SIG-M5 (cell line): ENCODE measurements around the gene PGBD5.
"Not testable (repeated sequence)": the region's sequence is repeated elsewhere in the genome, so short reads cannot be mapped to it uniquely, and the experiment has no call there.

Experiments used
- DNase-seq: peaks from one replicate; lab custom pipeline; 2025; lab: John Stamatoyannopoulos, UW

Gene PGBD5, protein sequence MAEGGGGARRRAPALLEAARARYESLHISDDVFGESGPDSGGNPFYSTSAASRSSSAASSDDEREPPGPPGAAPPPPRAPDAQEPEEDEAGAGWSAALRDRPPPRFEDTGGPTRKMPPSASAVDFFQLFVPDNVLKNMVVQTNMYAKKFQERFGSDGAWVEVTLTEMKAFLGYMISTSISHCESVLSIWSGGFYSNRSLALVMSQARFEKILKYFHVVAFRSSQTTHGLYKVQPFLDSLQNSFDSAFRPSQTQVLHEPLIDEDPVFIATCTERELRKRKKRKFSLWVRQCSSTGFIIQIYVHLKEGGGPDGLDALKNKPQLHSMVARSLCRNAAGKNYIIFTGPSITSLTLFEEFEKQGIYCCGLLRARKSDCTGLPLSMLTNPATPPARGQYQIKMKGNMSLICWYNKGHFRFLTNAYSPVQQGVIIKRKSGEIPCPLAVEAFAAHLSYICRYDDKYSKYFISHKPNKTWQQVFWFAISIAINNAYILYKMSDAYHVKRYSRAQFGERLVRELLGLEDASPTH

DNA sequence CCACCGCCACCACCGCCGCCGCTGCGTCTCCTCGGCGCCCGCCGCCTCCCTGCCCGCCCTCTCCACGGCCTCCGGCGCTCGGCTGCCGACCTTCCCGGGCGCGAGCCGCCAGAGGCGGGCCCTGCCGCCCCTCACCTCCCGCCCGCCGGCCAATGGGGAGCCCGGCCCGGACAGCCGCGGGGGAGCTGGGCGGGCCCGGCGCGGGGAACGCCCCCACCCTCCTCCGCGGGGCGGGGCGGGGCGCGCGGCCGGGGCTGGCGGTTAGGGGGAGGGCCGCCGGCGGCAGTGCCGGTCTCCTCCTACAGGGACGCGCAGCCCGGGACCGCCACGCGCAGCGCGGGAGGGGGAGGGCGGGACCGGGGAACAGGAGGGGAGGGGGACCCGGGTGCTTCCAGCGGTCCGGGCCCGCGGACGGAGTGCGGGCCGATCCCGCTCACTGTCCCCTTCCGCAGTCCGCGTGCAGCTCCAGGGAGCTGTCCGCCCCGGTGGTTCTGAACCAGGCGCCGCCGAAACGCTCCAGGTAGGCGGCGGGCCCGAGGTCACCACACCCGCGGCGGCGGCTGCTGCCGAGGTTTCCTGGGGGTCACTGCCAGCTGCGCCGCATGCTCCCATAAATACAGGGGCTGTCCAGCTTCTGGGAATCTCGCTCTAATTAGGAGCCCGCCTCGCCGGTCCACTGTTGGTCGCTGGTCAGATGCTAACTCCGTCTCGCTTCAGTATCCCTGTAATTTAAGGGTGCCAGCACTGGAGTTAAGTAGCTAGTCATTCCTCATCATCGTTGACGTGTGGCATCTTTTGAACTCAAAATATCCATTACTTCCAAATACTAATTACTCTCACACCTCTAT, at the start of gene PGBD5:
Gene PGBD5 (minus strand): TSS at position 87 of the 848 bp plus-strand sequence. CDS start 404 bp downstream, outside the sequence.
- DNase-seq: no peak

DNA sequence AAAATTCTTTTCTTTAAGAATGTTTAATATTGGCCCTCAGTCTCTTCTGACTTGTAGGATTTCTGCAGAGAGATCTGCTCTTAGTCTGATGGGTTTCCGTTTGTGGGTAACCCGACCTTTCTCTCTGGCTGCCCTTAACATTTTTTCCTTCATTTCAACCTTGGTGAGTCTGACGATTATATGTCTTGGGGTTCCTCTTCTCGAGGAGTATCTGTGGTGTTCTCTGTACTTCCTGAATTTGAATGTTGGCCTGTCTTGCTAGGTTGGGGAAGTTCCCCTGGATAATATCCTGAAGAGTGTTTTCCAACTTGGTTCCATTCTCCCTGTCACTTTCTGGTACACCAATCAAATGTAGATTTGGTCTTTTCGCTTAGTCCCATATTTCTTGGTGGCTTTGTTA, 48.8 kb upstream of the PGBD5 start:
- not testable (repeated sequence) for DNase-seq

DNA sequence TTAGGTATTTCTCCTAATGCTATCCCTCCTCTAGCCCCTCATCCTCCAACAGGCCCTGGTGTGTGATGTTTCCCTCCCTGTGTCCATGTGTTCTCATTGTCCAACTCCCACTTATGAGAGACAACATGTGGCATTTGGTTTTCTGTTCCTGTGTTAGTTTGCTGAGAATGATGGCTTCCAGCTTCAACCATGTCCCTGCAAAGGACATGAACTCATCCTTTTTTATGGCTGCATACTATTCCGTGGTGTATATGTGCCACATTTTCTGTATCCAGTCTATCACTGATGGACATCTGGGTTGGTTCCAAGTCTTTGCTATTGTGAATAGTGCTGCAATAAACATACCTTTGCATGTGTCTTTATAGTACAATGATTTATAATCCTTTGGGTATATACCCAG, 44.6 kb upstream of the PGBD5 start:
- DNase-seq: not testable (repeated sequence)

DNA sequence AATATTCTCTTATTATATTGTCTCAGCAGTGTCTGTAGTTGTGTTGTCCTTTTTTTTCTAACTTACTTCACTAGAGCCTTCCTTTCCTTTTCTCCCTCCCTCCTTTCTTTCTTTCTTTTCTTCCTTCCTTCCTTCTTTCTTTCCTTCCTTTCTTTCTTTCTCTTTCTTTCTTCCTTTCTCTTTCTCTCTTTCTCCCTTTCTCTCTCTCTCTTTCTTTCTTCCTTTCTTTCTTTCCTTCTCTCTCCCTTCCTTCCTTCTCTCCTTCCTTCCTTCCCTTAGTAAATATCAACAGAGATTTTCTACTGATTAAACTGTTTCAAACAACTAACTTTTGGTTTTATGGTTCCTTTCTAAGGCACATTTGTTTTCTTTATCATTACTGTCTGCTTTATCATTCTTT, 43.1 kb upstream of the PGBD5 start:
- DNase-seq: no peak

DNA sequence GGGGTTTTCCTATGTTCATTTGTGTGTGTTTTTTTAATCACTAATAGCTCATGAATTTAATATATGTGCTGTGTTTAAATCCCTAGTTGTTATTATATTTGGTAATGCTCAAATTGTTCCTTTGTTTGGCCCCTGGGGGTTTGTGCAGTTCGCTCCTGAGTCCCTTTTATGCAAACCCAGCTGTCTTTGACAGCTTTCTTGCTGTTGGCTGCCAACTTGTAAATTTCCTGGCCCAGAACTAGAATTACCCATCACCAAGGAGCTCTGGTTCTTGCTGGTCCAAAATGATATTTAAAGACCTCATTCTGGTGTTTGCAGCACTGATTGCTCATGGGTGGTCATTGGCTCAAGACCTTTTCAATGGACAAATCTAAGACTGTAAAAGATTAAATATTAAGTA, 39.6 kb upstream of the PGBD5 start:
- DNase-seq: no peak

DNA sequence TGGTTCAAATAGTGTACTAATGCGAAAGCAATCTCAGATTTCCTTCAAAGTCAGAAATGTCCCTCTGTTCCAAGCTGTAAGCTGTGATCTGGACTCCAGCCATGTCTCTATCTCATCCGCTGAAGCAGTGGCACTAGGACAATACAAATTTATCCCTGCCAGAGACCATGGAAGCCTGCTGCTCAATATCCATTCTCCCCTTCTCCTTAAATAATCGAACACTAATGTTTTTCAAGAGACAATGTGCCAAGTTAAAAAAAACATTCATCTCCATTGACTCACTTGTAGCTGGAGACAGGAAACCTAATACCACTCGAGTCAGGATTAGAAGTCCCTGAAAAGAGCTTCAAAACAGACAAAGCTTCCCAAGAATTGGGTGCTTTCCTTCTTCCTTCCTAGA, 38.5 kb upstream of the PGBD5 start:
- DNase-seq: no peak

DNA sequence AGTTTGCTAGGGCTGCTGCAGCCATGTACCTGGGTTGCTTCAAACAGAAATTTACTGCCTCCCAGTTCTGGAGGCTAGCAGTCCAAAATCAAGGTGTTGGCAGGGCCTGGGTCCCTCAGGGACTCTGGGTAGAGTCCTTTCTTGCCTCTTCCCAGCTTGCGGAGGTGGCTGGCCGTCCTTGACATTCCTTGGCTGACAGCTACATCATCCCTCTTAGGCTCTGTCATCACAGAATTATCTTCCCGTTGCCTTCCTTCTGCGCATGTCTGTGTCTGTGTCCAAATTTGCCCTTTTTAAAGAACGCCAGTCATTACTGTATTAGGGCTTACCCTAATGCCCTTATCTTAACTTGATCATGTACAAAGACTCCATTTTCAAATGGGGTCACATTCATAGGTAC, 37.6 kb upstream of the PGBD5 start:
- no peak for DNase-seq

DNA sequence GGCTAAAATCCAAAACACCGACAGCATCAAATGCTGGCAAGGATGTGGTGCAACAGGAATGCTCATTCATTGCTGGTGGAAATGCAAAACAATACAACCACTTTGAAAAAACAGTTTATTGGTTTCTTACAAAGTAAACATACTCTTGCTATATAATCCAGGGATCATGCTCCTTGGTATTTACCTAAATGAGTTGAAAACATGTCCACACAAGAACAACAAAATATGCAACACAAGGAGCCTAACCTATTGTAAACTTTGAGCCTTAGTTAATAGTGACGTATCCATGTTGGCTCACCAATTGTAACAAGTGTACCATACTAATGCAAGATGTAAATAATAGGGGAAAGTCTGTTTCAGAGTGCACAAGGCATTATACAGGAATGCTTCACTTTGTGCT, 37.2 kb upstream of the PGBD5 start:
- no peak for DNase-seq

DNA sequence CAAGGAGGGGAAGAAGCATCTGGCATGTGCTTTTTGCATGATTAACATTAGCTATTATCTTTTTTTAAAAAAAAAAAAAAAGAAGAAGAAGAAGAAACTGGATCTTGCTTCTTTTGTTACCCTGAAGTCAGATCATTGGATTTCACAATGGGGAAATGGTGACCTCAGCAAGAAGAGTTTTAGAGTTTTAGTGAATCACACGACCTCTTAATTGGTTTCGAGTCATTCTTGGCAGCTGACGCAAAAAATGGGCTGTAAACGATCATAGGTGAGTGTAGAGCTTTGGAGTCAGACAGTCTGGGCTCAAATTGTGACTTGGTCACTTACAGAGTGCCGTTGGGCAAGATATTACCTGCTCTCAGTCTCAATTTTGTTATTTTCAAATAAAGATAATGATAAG, 33.3 kb upstream of the PGBD5 start:
- no peak for DNase-seq

DNA sequence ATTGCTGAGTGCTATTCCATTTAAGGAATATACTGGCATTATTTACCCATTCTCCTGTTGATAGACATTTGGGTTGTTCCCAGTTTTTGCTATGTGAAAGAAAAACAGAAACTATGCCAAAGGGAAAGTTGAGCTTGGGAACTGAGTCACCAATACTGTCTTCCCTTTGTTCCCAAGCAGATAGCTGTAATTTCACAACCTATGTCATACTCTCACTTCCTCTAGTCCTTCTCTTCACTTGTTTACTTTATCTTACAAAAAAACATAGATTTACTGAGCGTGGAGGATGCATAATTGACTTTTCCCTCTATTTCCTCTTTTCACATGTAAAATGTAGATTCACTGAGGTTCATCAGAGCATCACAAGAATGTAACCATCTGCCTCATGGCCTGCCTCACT, 32.4 kb upstream of the PGBD5 start:
- DNase-seq: peak; percentile 16

DNA sequence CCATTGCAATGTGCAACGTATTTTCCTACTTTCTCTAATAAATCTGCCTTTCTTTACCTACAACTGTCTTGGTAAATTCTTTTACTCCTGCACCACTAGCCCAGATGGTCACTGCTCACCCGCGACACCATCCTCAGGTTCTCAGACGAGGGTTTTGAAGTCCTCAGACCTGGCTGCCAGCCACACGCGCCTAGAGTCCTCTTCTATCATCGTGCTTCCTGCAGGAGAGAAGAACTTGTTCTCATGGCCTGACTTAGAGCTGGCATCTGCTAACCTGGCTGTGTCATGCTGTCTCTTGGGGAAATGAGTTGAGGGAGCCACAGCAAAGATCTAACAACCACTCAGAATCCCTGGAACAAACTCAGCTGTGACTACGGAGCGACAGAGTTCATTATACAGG, 30.3 kb upstream of the PGBD5 start:
- no peak for DNase-seq

DNA sequence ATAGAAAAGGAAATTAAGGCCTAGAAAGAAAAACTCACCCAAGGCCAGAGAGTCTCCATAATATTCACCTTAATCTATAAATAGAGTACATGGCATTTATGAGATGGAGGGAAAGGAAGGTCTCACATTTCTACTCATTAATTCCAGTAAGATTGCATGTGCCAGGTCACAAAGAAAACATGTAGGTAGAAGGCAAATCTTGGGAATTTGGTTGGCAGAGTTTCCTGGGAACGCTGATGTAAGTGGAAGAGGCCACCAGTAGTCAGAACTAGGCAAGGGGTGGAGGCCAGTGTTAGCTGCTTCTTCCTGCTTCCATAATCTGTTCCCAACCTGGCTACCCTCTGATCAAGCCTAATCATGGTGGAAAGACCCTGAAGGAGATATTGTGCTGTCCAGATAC, 29.2 kb upstream of the PGBD5 start:
- DNase-seq: no peak

DNA sequence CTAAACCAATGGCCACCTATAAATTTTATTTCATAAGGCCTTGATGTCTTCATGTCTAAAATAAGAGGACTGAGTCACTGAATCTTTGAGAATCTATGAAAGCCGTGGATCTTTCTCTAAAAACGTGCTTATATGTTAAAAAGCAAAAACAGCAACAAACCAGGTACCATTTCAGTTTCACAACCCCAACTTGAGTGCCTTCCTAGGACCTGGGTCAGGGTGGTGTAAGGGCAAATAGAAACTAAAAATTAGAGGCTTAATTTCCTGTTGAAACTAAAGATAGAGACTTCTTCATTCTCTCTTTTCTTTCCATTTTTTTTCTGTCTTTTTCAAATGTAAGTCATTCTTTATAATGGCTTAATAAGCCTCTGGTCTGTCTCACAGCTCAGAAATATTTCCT, 27.2 kb upstream of the PGBD5 start:
- no peak for DNase-seq

DNA sequence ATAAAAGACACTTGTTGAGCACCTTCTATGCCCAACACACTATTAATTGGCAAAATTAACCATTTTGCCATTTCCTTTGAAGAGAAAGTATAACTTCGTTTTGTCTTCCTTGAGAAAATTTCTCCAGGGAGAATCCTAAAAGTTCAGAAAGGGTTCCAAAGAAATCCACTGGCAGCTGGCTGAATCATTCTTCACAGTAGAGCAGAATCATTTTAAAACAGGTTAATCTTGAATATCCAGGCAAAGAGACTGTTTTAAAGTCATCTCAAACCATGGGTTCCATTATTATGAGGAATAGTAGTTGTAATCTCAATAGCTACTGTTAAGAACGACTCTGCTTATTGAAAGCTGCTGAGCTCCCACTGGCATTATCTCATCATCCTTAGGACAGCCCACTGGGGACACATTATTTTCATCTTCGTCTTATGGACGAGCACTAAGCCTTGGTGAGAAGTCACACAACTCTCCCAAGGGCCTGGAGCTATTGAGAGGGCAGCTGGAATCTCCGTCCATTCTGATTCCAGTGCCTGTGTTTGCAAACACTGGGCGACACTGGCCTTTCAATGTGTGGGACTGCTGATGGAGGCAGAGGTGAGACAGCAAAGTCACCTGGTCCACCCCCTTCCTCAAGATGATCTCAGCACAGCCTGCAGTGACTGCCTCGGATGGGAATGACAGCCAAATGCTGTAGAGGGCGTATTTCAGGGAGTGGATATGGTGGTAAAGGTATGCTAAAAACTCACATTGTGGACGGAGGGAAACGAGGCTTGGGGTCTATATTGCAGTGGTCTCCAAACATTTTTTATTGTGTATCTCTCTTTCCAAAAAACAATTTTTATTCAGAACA, 15.3 kb upstream of the PGBD5 start:
- no peak for DNase-seq

DNA sequence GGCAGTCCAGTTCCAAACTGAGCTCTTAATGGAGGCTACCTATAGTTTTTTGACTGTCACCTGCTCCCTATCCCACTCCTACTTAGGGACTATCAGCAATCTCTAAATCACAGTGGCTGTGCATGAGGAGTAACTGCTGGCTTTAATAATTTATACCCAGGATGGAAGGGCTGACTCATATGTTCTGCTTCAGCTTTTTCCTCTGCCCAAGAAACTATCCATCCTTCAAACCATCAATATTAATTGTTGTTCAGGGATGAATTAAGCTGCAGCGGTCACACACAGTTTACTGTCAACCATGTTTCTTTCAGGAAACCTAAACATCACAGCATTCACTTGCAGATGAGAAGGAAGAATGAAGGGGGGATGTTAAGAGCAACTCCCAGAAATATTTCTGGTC, 9.0 kb upstream of the PGBD5 start:
- DNase-seq: no peak

DNA sequence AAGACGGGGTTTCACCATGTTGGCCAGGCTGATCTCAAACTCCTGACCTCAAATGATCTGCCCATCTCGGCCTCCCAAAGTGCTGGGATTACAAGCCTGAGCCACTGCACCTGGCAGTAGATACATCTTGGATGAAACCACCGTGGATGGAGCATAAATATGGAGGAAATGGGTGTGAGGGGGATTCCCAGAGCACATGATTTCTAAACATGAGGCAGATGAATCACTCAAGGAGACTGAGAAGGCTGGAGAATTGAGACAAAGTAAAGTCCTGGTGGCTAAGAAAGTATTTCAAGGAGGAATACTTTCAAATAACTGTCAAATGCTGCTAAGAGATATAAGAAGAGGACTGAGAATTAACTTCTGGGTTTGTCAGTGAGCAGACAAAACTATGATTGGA, 5.4 kb upstream of the PGBD5 start:
- no peak for DNase-seq

DNA sequence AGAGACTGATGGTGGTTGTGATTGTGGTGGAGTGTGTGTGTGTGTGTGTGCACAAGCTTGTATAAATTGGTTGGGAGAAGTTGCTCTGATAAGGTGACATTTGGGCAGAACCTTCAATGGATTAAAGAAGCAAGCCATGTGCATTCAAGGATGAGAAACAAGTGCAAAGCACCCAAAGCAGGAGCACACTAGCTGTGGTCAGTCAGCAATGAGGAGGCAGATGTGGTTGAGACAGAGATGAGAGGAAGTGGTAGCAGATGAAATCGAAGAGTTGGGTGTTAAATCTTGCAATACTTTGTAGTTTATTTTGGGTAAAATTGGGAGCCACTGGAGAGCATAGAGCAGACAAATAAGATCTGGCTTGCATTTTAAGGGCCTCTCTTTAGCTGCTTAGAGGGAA, 4.4 kb upstream of the PGBD5 start:
- peak; percentile 34 for DNase-seq

DNA sequence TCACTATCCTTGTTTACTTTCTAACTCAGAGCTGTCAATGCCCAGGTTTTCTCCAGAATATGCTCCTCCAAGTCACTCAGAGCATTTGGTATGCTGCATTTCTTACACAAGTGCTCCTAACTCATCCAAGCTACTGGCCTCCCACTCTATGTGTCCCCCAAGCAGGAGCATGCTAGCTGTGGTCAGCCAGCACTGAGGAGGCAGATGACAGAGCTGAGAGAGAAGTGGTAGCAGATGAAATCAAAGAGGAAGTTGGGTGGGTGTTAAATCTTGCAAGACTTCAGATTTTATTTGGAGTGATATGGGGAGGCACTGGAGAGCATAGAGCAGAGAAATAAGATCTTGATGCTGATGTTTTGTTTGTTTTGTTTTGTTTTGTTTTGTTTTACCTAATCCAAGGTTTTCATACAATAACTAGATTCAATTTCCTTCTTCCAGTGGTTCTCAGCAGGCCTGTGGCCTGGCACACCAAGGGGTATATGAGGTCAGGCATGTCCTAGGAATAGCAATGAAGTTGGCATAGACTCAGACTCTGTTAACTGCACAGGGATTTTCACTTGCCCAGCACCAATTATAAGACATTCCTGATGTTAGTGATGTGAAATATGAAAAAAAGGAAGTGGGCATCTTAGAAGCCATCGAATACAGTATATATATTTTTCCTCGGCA, 3.1 kb upstream of the PGBD5 start:
- no peak for DNase-seq

DNA sequence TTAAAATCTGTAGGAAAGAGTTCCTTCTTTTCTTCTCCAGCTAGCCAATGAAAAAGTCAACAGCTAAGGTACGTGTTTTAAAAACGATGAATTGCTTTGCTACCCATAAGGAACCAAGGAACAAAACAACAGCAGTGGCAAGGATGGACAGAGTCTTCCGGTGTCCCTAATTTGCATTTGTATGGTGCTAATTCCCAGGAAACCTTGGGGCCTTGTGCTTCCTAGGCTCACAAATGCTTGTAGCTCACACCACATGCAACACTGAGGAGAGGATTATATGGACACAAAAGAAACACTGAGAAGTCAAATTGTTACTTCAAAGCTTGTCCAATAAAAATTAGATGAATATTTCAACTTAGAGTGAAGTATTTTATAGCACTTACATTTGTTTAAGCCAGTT, 1.8 kb upstream of the PGBD5 start:
- no peak for DNase-seq

DNA sequence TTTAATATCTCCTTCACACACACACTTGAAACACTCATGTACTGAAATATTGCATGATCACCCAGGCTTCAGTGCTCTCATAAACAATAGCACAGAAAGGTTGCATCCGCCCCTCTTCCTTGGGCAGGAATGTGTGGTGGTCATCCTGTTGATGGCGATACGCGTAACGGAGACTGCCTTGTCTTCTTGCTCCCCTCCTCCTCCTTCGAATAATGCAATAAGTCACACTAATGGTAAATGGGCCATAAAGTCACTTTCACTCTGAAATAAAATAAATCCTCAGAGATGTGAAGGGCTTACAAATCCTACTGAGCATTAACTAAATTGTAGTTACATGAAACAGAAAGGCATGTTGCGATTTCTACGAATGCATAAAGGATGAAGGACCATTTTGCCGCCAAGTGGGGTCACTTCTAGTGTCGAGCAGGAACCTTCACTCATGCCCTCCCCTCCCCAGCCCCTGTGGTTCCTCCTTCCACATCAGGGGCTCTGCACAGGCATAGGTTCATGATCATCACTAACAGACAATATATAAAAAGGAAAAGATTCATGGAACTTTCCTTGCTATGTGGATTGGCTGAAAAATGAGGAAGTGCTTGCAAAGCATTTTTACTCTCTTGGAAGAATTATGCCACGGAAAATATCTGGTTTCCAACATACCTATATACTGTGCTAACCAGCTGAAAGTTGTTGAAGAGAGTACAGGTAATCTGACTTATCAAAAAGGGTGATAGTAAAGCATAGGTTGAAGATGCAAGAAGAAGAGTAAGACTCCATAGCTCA, 1.2 kb upstream of the PGBD5 start:
- DNase-seq: no peak
